Mesendoderm (in vitro differentiated cells): ENCODE data around the gene CRAMP1.

Experiments used
- DNase-seq: peaks from one replicate; pipeline ENCODE4 v3.0.0; 2013
- H2AK5ac ChIP-seq: 2 replicates; pipeline ENCODE4 v1.6.1; 2013; ENCODE audit warnings: low read length, inconsistent platforms
- H2BK120ac ChIP-seq: 2 replicates; pipeline ENCODE4 v1.6.1; 2013; ENCODE audit warnings: low read depth, mild to moderate bottlenecking, low read length, moderate library complexity, mixed read lengths
- H2BK15ac ChIP-seq: replicated peaks from 2 replicates; pipeline ENCODE4 v1.6.1; 2013; ENCODE audit warnings: low read depth, mild to moderate bottlenecking, moderate library complexity
- H2BK5ac ChIP-seq: 2 replicates; pipeline ENCODE4 v1.6.1; 2013; ENCODE audit warnings: low read length, inconsistent platforms
- H3K18ac ChIP-seq: 2 replicates; pipeline ENCODE4 v1.6.1; 2013; ENCODE audit warnings: mild to moderate bottlenecking, low read length, mixed read lengths
- H3K23ac ChIP-seq: one replicate; pipeline ENCODE4 v1.6.1; 2013; ENCODE audit warnings: low read length
- H3K27ac ChIP-seq: 2 replicates; pipeline ENCODE4 v1.5.1; 2013; ENCODE audit warnings: low read depth, mild to moderate bottlenecking, inconsistent platforms, low read length, moderate library complexity
- H3K27me3 ChIP-seq: 2 replicates; pipeline ENCODE4 v1.6.1; 2013; ENCODE audit warnings: low read length, control low read depth, mild to moderate bottlenecking, inconsistent platforms; ENCODE audit not compliant: insufficient read depth, poor library complexity
- H3K36me3 ChIP-seq: 2 replicates; pipeline ENCODE4 v1.6.1; 2013; ENCODE audit warnings: low read length, inconsistent platforms; ENCODE audit not compliant: control insufficient read depth, insufficient read depth
- H3K4ac ChIP-seq: one replicate; pipeline ENCODE4 v1.6.1; 2013; ENCODE audit warnings: low read depth, mild to moderate bottlenecking, low read length, moderate library complexity
- H3K4me1 ChIP-seq: 2 replicates; pipeline ENCODE4 v1.6.1; 2013; ENCODE audit warnings: low read depth, low read length, inconsistent platforms; ENCODE audit not compliant: control insufficient read depth
- H3K4me2 ChIP-seq: 2 replicates; pipeline ENCODE4 v1.6.1; 2013; ENCODE audit warnings: low read length
- H3K4me3 ChIP-seq: 2 replicates; pipeline ENCODE4 v1.5.1; 2013; ENCODE audit warnings: mild to moderate bottlenecking, low read length
- H3K56ac ChIP-seq: one replicate; pipeline ENCODE4 v1.6.1; 2013; ENCODE audit warnings: low read length
- H3K79me1 ChIP-seq: 2 replicates; pipeline ENCODE4 v1.6.1; 2013; ENCODE audit warnings: low read length, inconsistent platforms
- H3K79me2 ChIP-seq: 2 replicates; pipeline ENCODE4 v1.6.1; 2013; ENCODE audit warnings: mild to moderate bottlenecking, low read length; ENCODE audit not compliant: control insufficient read depth, insufficient read depth
- H3K9ac ChIP-seq: 2 replicates; pipeline ENCODE4 v1.6.1; 2013; ENCODE audit warnings: low read length, inconsistent platforms
- H4K5ac ChIP-seq: one replicate; pipeline ENCODE4 v1.6.1; 2013; ENCODE audit warnings: low read length
- H4K8ac ChIP-seq: one replicate; pipeline ENCODE4 v1.6.1; 2013; ENCODE audit warnings: low read depth, mild to moderate bottlenecking, control low read depth, low read length, moderate library complexity
- WGBS: extraction: QIAGEN DNeasy Blood & Tissue Kit; methylation state at CpG from one replicate; pipeline ENCODE4 v1.1.7; 2013; ENCODE audit warnings: low lambda C conversion rate, missing lambda C conversion rate; ENCODE audit not compliant: insufficient coverage; ENCODE audit errors: extremely low coverage; 5-methylcytosine and 5-hydroxymethylcytosine counted together

The CRAMP1 gene

DNA sequence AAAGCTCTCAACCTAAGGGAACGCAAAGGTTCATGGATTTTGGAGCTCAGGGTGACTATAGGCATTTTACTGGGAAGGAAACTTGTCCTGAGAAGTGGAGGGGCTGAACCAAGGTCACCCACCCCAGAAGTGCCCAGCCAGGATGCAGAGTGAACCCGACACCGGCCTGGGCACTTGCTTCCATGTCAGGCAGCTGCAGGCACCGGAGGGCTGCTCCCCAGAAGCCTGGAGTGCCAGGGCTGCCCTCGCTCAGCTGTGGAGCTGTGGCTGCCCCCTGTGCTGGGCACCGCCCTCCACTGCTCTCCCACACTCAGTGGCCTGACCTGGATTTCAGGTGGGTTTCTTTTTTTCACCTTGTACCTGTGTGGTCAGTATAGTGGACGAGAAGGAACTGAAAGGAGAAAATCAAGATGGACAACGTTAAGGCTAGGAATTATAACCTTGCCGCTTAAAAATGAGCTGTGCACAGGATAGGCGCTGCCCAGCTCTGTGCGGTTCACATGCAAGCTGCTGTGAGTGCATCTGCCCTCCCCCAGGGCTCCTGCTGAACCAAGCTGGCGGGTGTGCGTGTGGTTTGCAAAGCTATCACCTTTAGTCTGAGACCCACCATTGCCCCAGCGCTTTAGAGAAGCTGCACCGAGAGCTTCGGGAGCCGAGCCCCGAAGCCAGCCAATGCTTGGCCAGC is 96.1 kb downstream of the CRAMP1 start:
- Histone ChIP-seq H3K27me3 (no peaks in the 10 kb centered on the region), H3K79me1 (peaks cover 20% of the 10 kb centered on the region), H3K9ac (peak overlapping the region; percentile 6), H3K18ac (no peak overlapping the region), H2BK5ac (no peak overlapping the region), H3K79me2 (peaks cover 21% of the 10 kb centered on the region), H3K27ac (no peak overlapping the region), H2BK120ac (no peak overlapping the region), H2BK15ac (no peak overlapping the region), H2AK5ac (no peak overlapping the region), H3K56ac (peak overlapping the region; percentile 42), H3K4me1 (peaks cover 3% of the 10 kb centered on the region), H3K4me3 (no peak overlapping the region), H3K4ac (no peak overlapping the region), H3K36me3 (no peaks in the 10 kb centered on the region), H4K5ac (no peak overlapping the region), H3K23ac (no peak overlapping the region), H3K4me2 (no peak overlapping the region), H4K8ac (no peak overlapping the region)
- DNase-seq = no peak
- WGBS = no CpG with 5 or more reads among the region's 18 CpGs

- H3K56ac ChIP-seq = no peak overlapping the region
- no peak overlapping the region for H3K27ac ChIP-seq
- peaks cover 20% of the 10 kb centered on the region for H3K79me1 ChIP-seq
- H3K9ac ChIP-seq = no peak overlapping the region
- no peak overlapping the region for H2BK5ac ChIP-seq
- H4K5ac ChIP-seq = no peak overlapping the region
- no peak overlapping the region for H2BK120ac ChIP-seq
- peaks cover 21% of the 10 kb centered on the region for H3K79me2 ChIP-seq
- DNase-seq = no peak
- no peaks in the 10 kb centered on the region for H3K27me3 ChIP-seq
- H3K18ac ChIP-seq = no peak overlapping the region
- no peak overlapping the region for H3K23ac ChIP-seq
- H3K4me2 ChIP-seq = no peak overlapping the region
- H3K4ac ChIP-seq = no peak overlapping the region
- no peak overlapping the region for H4K8ac ChIP-seq
- no peak overlapping the region for H3K4me3 ChIP-seq
- no peak overlapping the region for H2BK15ac ChIP-seq
- H3K36me3 ChIP-seq = no peaks in the 10 kb centered on the region
- H3K4me1 ChIP-seq = peaks cover 3% of the 10 kb centered on the region
- no CpG with 5 or more reads among the region's 13 CpGs for WGBS
- H2AK5ac ChIP-seq = no peak overlapping the region
Observed at GRCh38 chr16:1708768-1709180, 96.6 kb downstream of the CRAMP1 start.

DNA sequence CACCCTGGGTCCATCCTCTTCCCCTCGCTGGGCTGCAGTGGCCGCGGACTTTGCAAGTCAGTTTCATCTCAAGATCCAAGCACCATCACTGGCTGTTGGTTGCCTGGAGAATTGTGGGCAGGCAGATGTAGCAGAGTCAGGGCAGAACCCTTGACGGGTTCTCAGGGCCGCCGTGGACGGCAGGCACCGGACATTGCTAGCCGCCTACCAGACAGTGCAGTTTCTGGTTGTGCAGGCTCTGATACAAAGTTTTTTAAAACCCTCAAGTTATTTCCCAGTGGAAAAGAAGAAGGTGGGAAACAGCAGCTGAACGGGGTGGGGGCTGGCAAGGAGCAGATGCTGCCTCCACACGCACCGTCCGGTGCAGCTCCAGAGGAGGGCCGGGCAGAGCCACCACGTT is 97.2 kb downstream of the CRAMP1 start:
- H3K27me3 ChIP-seq = no peaks in the 10 kb centered on the region
- H4K8ac ChIP-seq = no peak overlapping the region
- H3K79me1 ChIP-seq = peaks cover 20% of the 10 kb centered on the region
- H3K4me3 ChIP-seq = no peak overlapping the region
- no peak overlapping the region for H3K4me2 ChIP-seq
- H3K4me1 ChIP-seq = peaks cover 3% of the 10 kb centered on the region
- H3K56ac ChIP-seq = no peak overlapping the region
- H3K4ac ChIP-seq = no peak overlapping the region
- H2BK120ac ChIP-seq = no peak overlapping the region
- H4K5ac ChIP-seq = no peak overlapping the region
- no peak overlapping the region for H3K9ac ChIP-seq
- no peak overlapping the region for H2AK5ac ChIP-seq
- no peak overlapping the region for H3K23ac ChIP-seq
- no CpG with 5 or more reads among the region's 15 CpGs for WGBS
- no peak overlapping the region for H2BK15ac ChIP-seq
- peaks cover 21% of the 10 kb centered on the region for H3K79me2 ChIP-seq
- H3K18ac ChIP-seq = no peak overlapping the region
- no peaks in the 10 kb centered on the region for H3K36me3 ChIP-seq
- no peak for DNase-seq
- H2BK5ac ChIP-seq = no peak overlapping the region
- H3K27ac ChIP-seq = no peak overlapping the region

GRCh38 chr16:1710811-1711507 is 98.8 kb downstream of the CRAMP1 start:
- Histone ChIP-seq H3K4me1 (peaks cover 3% of the 10 kb centered on the region), H3K4ac (no peak overlapping the region), H3K79me2 (peaks cover 23% of the 10 kb centered on the region), H4K8ac (no peak overlapping the region), H2BK5ac (no peak overlapping the region), H3K27ac (no peak overlapping the region), H3K27me3 (no peaks in the 10 kb centered on the region), H4K5ac (no peak overlapping the region), H2AK5ac (no peak overlapping the region), H3K23ac (peak overlapping the region; percentile 66), H3K9ac (no peak overlapping the region), H3K56ac (no peak overlapping the region), H3K18ac (no peak overlapping the region), H3K36me3 (no peaks in the 10 kb centered on the region), H3K79me1 (peaks cover 24% of the 10 kb centered on the region), H3K4me3 (no peak overlapping the region), H2BK120ac (no peak overlapping the region), H3K4me2 (no peak overlapping the region), H2BK15ac (no peak overlapping the region)
- no peak for DNase-seq
- no CpG with 5 or more reads among the region's 17 CpGs for WGBS

DNA sequence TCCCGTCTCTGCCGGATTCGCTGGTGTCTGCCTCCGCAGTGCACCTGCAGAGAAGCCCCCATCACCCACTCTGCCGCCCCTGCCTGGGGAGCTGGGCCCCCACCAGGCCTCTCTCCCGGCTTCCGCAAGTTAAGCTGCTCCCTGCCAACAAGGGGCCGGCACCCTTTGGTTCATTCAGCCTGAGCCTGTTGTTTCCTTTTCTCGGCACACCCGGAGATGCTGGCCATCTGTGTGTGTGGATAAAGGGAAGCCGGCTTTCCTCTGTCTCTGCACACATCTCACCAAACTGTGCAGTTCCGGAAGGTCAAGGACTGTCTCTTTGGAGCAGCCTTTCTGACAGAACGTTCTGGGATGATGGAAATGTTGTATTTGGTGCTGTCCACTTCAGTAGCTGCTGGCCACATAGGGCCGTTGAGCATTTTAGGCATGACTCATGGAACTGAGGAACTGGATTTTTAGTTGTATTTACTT is 100.7 kb downstream of the CRAMP1 start:
- Histone ChIP-seq H3K27ac (no peak overlapping the region), H4K5ac (no peak overlapping the region), H3K79me1 (peaks cover 20% of the 10 kb centered on the region)

More for the DNA sequence above, 100.7 kb downstream of the CRAMP1 start:
- H3K36me3 ChIP-seq = no peaks in the 10 kb centered on the region
- no peak overlapping the region for H3K4ac ChIP-seq
- no peak overlapping the region for H4K8ac ChIP-seq
- no peak overlapping the region for H3K4me3 ChIP-seq
- no peaks in the 10 kb centered on the region for H3K27me3 ChIP-seq
- no peak overlapping the region for H3K9ac ChIP-seq
- no peak for DNase-seq
- peaks cover 15% of the 10 kb centered on the region for H3K79me2 ChIP-seq
- H3K18ac ChIP-seq = no peak overlapping the region
- H2AK5ac ChIP-seq = no peak overlapping the region
- no peak overlapping the region for H2BK15ac ChIP-seq
- H3K23ac ChIP-seq = no peak overlapping the region
- no peak overlapping the region for H2BK5ac ChIP-seq
- H2BK120ac ChIP-seq = no peak overlapping the region
- H3K56ac ChIP-seq = no peak overlapping the region
- WGBS = no CpG with 5 or more reads among the region's 14 CpGs
- no peak overlapping the region for H3K4me2 ChIP-seq
- H3K4me1 ChIP-seq = no peaks in the 10 kb centered on the region
